Activated B cell treated with CpG ODN at 0.5 μM for 24 hours (primary cell): ENCODE results near the gene TMEM238. TPM values are rescaled to one million over a fixed set of nuclear protein-coding genes. Genes with fewer than 3 reads are reported as not detected.

Experiments used
- ATAC-seq: fragments of 200-7000 bp; cut with Tn5 transposase; one replicate; pipeline ENCODE4 v1.10.0; 2021; ENCODE audit warnings: low read depth, mild to moderate bottlenecking, moderate library complexity
- CTCF ChIA-PET: fragments of 350-600 bp; sonication (Branson Sonifier 250); formaldehyde crosslinking; loops from one replicate; lab custom pipeline; 2021; ENCODE audit warnings: antibody characterized with exemption; lab: Charles Lee
- POLR2A ChIA-PET: fragments of 350-600 bp; sonication (Branson Sonifier 250); formaldehyde crosslinking; loops from one replicate; lab custom pipeline; 2021; ENCODE audit warnings: antibody characterized with exemption; lab: Charles Lee
- DNase-seq: peaks from one replicate; pipeline ENCODE4 v3.0.0; 2022
- H3K27ac Mint-ChIP-seq: one replicate; pipeline ENCODE4 v1.8.0; 2020; ENCODE audit warnings: mixed read lengths
- H3K27me3 Mint-ChIP-seq: one replicate; pipeline ENCODE4 v1.8.0; 2021; ENCODE audit warnings: mixed read lengths
- H3K36me3 Mint-ChIP-seq: one replicate; pipeline ENCODE4 v1.8.0; 2021; ENCODE audit warnings: low read depth, mixed read lengths
- H3K4me1 Mint-ChIP-seq: one replicate; pipeline ENCODE4 v1.8.0; 2021; ENCODE audit warnings: mixed read lengths
- H3K4me3 Mint-ChIP-seq: one replicate; pipeline ENCODE4 v1.8.0; 2020; ENCODE audit warnings: mild to moderate bottlenecking, mixed read lengths
- H3K9me3 Mint-ChIP-seq: one replicate; pipeline ENCODE4 v1.8.0; 2020; ENCODE audit warnings: mixed read lengths
- intact Hi-C: fragments of 100-400 bp; cut with micrococcal nuclease; formaldehyde crosslinking; loops from one replicate; pipeline ENCODE4 v1.15.1; 2024
- total RNA-seq: library from RNA; stranded (reverse); gene quantifications from 2 replicates; pipeline ENCODE4 v1.2.3, GENCODE V29; 2022
- TF ChIP-seq, protein P1 (sequence below): fragments of 200-600 bp; IDR thresholded peaks from one replicate; pipeline ENCODE4 v1.8.0; 2022; ENCODE audit warnings: antibody characterized with exemption, mild to moderate bottlenecking

Gene TMEM238
- total RNA-seq, 1 donor from 2014 or later, result 3.8 TPM

DNA sequence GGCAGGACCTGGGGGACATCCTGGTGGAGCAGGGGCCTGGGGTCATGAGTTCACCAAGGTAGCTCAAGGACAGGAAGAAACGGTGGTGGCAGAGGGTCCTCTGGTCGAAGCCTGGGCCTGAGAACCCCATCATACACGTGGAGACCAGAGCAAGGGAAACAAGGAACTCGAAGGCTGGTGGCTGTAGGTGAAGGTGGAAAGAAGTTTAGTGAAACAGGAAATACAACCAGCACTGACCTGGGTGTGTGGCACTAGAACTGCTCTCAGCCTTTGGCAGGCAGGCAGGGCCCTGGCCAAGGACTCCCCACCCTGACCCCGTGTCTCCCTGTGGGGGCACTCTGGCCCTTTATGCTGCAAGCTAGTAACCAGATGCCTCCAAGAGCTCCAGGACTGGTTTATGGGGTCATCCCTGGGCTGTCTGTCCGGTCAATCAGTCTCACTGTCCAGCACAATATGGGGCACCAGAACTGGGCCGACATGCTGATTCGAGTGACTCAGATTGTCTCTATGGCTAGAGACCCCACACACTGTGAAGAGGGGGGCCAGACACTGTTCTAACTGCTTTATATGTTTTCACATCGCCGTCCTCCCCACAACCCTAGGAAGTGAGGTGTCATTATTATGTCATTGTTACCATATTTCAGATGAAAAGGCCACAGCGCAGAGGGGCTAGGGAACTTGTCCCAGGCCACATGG lies 33.3 kb downstream of the TMEM238 start:
- CTCF ChIA-PET, result no interaction called here
- TF ChIP-seq, protein P1, sequence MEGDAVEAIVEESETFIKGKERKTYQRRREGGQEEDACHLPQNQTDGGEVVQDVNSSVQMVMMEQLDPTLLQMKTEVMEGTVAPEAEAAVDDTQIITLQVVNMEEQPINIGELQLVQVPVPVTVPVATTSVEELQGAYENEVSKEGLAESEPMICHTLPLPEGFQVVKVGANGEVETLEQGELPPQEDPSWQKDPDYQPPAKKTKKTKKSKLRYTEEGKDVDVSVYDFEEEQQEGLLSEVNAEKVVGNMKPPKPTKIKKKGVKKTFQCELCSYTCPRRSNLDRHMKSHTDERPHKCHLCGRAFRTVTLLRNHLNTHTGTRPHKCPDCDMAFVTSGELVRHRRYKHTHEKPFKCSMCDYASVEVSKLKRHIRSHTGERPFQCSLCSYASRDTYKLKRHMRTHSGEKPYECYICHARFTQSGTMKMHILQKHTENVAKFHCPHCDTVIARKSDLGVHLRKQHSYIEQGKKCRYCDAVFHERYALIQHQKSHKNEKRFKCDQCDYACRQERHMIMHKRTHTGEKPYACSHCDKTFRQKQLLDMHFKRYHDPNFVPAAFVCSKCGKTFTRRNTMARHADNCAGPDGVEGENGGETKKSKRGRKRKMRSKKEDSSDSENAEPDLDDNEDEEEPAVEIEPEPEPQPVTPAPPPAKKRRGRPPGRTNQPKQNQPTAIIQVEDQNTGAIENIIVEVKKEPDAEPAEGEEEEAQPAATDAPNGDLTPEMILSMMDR, result no peak
- Mint-ChIP-seq H3K4me3 (no peak overlapping the region), H3K9me3 (no peaks in the 10 kb centered on the region), H3K4me1 (peaks cover 18% of the 10 kb centered on the region), H3K27ac (no peak overlapping the region), H3K27me3 (peaks cover 39% of the 10 kb centered on the region), H3K36me3 (peaks cover 1% of the 10 kb centered on the region)
- ATAC-seq (no peak), DNase-seq (no peak)
- POLR2A ChIA-PET, result no interaction called here
- intact Hi-C loops, result no loop called here

DNA sequence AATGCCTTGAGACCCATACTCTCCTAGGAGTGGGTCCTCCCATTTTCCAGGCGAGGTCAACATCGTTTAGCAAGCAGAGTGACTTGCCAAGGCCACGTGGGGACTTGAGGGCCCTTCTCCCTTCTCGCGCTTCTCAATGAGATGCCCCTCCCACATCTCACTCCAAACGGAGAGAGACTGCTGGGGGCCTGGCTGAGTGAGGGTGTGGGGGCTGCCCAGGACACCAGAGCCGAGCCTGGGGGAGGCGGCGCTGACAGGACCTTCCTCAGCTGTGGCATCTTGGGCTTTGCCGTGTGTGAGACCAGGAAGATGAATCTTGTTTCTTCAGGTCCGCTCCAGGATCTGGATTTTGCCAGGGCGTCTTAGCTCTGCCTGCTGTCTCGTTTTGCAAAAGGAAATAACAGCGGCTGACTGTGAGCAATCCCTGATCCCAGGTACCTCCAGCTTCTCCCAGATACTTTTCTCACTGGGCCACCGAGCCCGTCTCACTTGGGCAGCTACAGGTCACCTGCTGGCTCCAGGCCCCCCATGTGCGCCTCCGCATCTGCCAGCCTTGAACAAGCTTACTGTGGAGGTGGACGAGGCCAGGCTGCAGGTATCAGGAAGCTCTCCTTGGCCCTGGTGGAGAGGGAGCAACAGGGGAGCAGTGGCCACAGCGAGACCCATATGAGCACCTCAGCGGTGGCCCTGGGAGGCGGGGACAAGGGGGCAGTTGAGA lies 35.6 kb downstream of the TMEM238 start:
- intact Hi-C loops, result no loop called here
- ATAC-seq (no peak), DNase-seq (no peak)
- Mint-ChIP-seq H3K36me3 (peaks cover 1% of the 10 kb centered on the region), H3K27me3 (peaks cover 32% of the 10 kb centered on the region), H3K4me3 (no peak overlapping the region), H3K27ac (no peak overlapping the region), H3K9me3 (no peaks in the 10 kb centered on the region), H3K4me1 (peaks cover 11% of the 10 kb centered on the region)
- CTCF ChIA-PET, result interaction anchor here (1.1 kb wide), 1 partner anchor 68 kb away, joined by 3 read pairs; the partner anchor contains the start of gene HSPBP1
- TF ChIP-seq, protein P1, result no peak
- POLR2A ChIA-PET, result interaction anchor here (0.5 kb wide), 1 partner anchor 12 kb away, joined by 5 read pairs; no protein-coding TSS in a partner anchor

DNA sequence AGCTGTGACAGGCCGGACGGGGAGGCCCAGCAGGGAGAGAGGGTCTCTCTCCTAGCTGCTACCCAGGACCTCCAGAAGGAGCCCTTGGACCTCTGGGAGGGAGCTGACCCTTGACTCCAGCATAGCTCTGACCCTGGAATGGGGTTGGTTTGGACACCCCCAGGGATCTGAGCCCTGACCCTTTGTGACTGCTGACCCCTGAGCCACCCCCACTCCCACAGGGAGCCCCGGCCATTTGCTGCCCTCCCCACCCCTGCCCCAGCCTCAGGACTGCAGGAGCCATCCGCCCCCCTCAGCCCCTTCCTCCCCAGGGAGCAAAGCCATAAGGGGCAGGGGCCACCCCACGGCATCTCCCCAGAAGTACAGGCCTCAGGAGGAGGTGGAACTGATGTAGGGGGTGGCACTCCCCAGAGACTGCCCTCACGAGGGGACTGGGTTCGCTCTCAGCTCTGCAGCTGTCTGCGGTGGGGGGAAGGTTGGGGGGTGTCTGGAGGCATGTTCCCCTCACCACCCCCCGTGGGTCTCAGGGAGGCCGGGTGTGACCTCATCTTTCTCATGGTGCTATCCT lies 36.6 kb downstream of the TMEM238 start:
- ChIA-PET CTCF (no interaction called here), POLR2A (no interaction called here)
- H3K4me1 Mint-ChIP-seq, result peaks cover 2% of the 10 kb centered on the region
- peaks cover 4% of the 10 kb centered on the region for H3K36me3 Mint-ChIP-seq
- intact Hi-C loops, result no loop called here
- no peak for DNase-seq
- no peak overlapping the region for H3K4me3 Mint-ChIP-seq
- peaks cover 23% of the 10 kb centered on the region for H3K27me3 Mint-ChIP-seq
- TF ChIP-seq, protein P1, result no peak
- no peak overlapping the region for H3K27ac Mint-ChIP-seq
- H3K9me3 Mint-ChIP-seq, result no peaks in the 10 kb centered on the region
- no peak for ATAC-seq

DNA sequence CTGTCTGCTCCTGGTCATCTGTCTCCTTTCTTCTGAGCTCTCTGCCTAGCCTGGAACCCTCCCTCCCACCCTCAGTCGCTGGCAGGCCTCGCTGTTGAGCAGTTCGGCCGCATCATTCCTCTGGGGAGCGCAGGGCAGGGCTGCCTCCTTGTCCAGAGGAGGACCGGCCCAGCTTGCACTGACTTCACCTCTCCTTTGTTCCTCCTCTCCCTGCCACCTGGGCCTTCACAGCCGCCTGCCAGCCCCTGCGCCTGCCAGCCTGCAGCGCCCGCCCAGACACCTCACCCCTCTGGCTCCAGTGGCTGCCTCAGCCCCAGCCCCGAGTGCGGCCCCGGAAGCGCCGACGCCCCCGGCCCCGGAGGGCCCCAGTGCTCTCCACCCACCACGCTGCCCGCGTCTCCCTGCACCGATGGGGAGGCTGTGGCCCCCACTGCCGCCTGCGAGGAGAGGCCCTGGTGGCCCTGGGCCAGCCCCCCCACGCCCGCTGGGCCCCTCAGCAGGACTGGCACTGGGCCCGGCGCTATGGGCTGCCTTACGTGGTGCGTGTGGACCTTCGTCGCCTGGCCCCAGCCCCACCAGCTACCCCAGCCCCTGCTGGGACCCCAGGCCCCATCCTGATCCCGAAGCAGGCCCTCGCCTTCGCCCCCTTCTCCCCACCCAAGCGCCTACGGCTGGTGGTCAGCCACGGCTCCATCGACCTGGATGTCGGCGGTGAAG lies 37.2 kb downstream of the TMEM238 start:
- Mint-ChIP-seq H3K4me1 (no peaks in the 10 kb centered on the region), H3K36me3 (peaks cover 4% of the 10 kb centered on the region), H3K9me3 (no peaks in the 10 kb centered on the region), H3K27ac (no peak overlapping the region), H3K4me3 (no peak overlapping the region), H3K27me3 (peaks cover 18% of the 10 kb centered on the region)
- intact Hi-C loops, result no loop called here
- no peak for ATAC-seq
- CTCF ChIA-PET, result no interaction called here
- TF ChIP-seq, protein P1, result no peak
- DNase-seq, result no peak
- POLR2A ChIA-PET, result no interaction called here
